ENCODE data around the gene CYFIP2. TPM values are rescaled to one million over a fixed set of nuclear protein-coding genes. Genes with fewer than 3 reads are reported as not detected.

Gene CYFIP2
- total RNA-seq, 4 donors from 2014 or later, result 11.3 to 51.5 (median 13.6) TPM

DNA sequence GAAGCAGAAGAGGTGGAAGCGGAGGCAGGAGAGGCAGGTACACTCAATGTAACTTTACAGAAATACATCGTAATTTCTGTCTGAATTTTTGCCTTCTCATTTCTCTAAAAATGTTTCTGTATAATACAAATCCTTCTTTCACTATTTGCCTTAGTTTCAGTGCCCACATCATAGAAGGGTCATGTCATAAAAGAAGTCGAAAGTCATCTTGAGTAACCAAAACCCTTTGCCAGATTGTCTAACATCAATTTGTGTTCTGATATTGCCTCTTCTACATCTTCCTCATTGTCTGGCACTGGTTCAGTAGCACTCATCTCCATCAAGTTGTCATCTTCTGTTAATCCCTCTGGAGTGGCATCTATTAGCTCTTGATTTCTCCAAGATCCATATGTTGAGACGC is 6.2 kb upstream of the CYFIP2 start:
- Histone ChIP-seq H3K4me3 (no peak overlapping the region), H3K9me3 (no peaks in the 10 kb centered on the region), H3K27me3 (no peaks in the 10 kb centered on the region), H3K4me1 (no peaks in the 10 kb centered on the region), H3K36me3 (no peaks in the 10 kb centered on the region), H3K27ac (no peak overlapping the region)
- TF ChIP-seq POLR2A (IDR thresholded peaks at IDR 0.05) (no peak), CTCF (IDR thresholded peaks at IDR 0.05) (no peak)
- intact Hi-C loops (cut with DNase I; ENCODE audit: low total_unique reads), result no loop called here
- DNase-seq, result no peak

DNA sequence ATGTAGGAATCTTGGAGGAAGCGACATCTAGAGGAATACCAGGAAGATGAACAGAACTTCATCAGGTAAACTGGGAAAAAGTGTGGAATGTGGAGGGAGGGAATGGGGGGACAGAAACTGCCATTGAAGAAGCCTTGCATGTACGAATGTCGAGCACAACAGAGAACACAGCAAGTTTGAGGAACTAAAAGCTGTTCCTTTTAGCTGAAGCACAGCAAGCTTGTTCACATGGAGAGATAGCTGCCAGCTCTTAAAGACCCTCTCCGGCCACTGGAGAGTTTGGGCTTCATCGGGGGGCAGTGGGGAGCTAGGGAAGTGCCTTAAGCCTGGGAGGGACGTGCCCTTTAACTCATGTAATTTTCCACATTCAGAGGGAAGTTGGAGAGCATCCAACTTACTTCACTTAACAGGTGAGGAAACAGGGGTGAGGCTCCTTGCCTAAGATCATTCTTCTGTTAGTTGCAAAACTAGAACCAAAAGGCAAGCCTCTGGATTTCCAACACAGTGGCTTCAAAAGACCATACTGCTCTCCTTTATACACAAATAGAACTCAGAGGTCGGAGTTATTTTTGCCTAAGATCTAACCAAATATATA is 2.3 kb upstream of the CYFIP2 start:
- Histone ChIP-seq H3K4me3 (no peak overlapping the region), H3K4me1 (peaks cover 0 to 3% of the 10 kb centered on the region in 2 donors), H3K27me3 (no peaks in the 10 kb centered on the region), H3K9me3 (no peaks in the 10 kb centered on the region), H3K36me3 (no peaks in the 10 kb centered on the region), H3K27ac (no peak overlapping the region)
- intact Hi-C loops (cut with DNase I; ENCODE audit: low total_unique reads), result no loop called here
- no peak for DNase-seq
- no peak for TF ChIP-seq CTCF (IDR thresholded peaks at IDR 0.05)
- TF ChIP-seq POLR2A (IDR thresholded peaks at IDR 0.05), result no peak

GRCh38 chr5:157266286-157267007 is 524 bp downstream of the CYFIP2 start:
- peak overlapping the region; percentile 39 to 86 for H3K4me3 ChIP-seq
- H3K9me3 ChIP-seq, result no peaks in the 10 kb centered on the region
- DNase-seq, result peak in 1 of 2 donors; percentile 14
- intact Hi-C loops (cut with DNase I; ENCODE audit: low total_unique reads), result no loop called here
- TF ChIP-seq POLR2A (IDR thresholded peaks at IDR 0.05), result no peak
- TF ChIP-seq CTCF (IDR thresholded peaks at IDR 0.05), result no peak
- H3K4me1 ChIP-seq, result peaks cover 0 to 3% of the 10 kb centered on the region in 2 donors
- no peaks in the 10 kb centered on the region for H3K27me3 ChIP-seq
- no peaks in the 10 kb centered on the region for H3K36me3 ChIP-seq
- no peak overlapping the region for H3K27ac ChIP-seq

DNA sequence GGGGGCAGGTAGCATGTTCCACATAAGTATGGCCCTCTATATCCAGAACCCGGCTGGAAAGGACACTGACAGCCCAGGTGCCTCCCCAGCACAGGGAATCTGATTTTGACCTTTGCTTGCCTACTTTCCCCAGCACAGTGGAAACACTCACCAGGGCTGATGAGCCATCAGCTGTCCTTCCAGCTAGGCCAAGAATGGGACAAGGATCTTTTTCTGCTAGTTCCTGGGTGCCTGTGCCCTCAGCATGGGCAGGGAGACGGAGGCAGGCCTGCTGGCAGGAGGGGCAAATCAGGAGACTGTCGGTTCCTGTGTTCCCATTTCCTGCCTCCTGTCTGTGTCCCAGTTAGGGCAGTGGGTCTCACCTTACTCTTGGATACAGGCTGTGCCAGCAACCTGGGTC is 1.1 kb downstream of the CYFIP2 start:
- intact Hi-C loops (cut with DNase I; ENCODE audit: low total_unique reads), result no loop called here
- H3K4me3 ChIP-seq, result no peak overlapping the region

More for the DNA sequence above, 1.1 kb downstream of the CYFIP2 start:
- Histone ChIP-seq H3K4me1 (peaks cover 0 to 3% of the 10 kb centered on the region in 2 donors), H3K27ac (no peak overlapping the region), H3K36me3 (no peaks in the 10 kb centered on the region), H3K27me3 (no peaks in the 10 kb centered on the region), H3K9me3 (no peaks in the 10 kb centered on the region)
- TF ChIP-seq CTCF (IDR thresholded peaks at IDR 0.05), result no peak
- DNase-seq, result no peak

Data from uterus (tissue), 4 donors.